Measurements from ENCODE around the gene ARCN1. TPM values are rescaled to one million over a fixed set of nuclear protein-coding genes. Genes with fewer than 3 reads are reported as not detected.

The ARCN1 gene
- total RNA-seq, 6 donors from 2014 or later = 29.3 to 121 (median 94.6) TPM

DNA sequence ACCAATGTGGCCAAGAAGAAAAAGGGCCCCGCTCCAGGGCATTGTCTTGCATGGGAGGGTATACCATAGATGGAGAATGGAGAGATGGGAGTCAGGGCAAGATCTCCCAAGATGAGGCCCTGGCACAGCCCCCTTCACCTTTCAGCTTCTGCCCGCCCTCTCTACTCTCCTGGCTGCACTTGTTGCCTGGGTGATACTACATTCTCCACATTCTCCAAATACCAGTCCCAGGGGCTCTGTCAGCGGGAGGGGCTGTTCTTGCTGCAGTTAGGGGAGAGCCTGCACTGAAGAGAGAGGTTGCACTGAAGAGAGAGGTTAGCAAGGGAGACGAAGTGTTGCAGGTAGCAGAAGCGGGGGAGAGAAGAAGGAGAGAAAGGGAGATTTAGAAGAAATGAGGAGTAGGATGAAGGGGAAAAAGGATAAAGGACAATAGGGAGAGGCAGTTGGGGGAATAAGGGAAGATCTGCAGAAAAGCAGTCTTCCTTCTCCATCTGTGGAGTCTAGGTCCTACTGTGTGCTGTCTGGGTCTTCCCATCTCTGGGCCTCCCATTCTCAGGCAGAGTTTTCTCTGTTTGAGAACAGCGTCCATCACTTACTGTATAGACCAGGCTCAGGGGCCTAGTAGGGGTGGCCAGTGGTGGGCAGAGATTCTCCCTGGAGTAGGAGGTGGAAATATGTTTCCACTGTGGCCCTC lies 43.2 kb downstream of the ARCN1 start:
- H3K36me3 ChIP-seq = peaks cover 0 to 34% (median 5%) of the 10 kb centered on the region in 4 donors
- ATAC-seq (ENCODE audit: low FRiP score in 2 of 2) = no peak
- 76 to 78% methylated on average over 6 of the region's 6 CpGs for WGBS, 2 donors
- H3K27me3 ChIP-seq = peaks cover 0 to 5% (median 2%) of the 10 kb centered on the region in 4 donors
- H3K4me3 ChIP-seq = no peak overlapping the region
- no peaks in the 10 kb centered on the region for H3K9me3 ChIP-seq
- no peak for DNase-seq
- peaks cover 71 to 80% (median 74%) of the 10 kb centered on the region in 4 donors for H3K4me1 ChIP-seq
- peak overlapping the region; percentile 82 to 96 (median 92) for H3K27ac ChIP-seq
- TF ChIP-seq, protein P1, sequence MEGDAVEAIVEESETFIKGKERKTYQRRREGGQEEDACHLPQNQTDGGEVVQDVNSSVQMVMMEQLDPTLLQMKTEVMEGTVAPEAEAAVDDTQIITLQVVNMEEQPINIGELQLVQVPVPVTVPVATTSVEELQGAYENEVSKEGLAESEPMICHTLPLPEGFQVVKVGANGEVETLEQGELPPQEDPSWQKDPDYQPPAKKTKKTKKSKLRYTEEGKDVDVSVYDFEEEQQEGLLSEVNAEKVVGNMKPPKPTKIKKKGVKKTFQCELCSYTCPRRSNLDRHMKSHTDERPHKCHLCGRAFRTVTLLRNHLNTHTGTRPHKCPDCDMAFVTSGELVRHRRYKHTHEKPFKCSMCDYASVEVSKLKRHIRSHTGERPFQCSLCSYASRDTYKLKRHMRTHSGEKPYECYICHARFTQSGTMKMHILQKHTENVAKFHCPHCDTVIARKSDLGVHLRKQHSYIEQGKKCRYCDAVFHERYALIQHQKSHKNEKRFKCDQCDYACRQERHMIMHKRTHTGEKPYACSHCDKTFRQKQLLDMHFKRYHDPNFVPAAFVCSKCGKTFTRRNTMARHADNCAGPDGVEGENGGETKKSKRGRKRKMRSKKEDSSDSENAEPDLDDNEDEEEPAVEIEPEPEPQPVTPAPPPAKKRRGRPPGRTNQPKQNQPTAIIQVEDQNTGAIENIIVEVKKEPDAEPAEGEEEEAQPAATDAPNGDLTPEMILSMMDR (IDR thresholded peaks at IDR 0.05) = no peak
- TF ChIP-seq EP300 (IDR thresholded peaks at IDR 0.05) = no peak
- no peak for TF ChIP-seq POLR2AphosphoS5 (IDR thresholded peaks at IDR 0.05)
- TF ChIP-seq POLR2A (IDR thresholded peaks at IDR 0.05) = no peak

DNA sequence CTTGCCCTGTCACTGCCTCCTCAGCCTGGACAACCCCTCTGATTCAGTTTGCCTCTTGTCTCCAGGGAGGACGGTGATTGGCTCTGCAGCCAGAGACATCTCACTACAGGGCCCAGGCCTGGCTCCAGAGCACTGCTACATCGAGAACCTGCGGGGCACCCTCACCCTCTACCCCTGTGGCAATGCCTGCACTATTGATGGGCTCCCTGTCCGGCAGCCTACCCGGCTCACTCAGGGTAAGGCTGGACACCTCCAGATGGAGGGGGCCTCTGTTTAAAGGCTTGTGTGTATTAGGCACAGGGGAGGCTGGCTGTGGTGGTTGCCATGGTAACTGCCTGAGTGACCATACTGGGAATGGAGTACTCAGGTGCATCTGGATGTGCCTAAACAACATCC lies 43.8 kb downstream of the ARCN1 start:
- Histone ChIP-seq H3K4me1 (peaks cover 71 to 82% (median 74%) of the 10 kb centered on the region in 4 donors), H3K27me3 (no peaks in the 10 kb centered on the region), H3K27ac (peak overlapping the region; percentile 82 to 96 (median 92)), H3K4me3 (no peak overlapping the region), H3K9me3 (no peaks in the 10 kb centered on the region), H3K36me3 (peaks cover 0 to 34% (median 5%) of the 10 kb centered on the region in 4 donors)
- no peak for TF ChIP-seq EP300 (IDR thresholded peaks at IDR 0.05)
- no peak for TF ChIP-seq POLR2A (IDR thresholded peaks at IDR 0.05)
- TF ChIP-seq, protein P1 (IDR thresholded peaks at IDR 0.05) = no peak
- TF ChIP-seq POLR2AphosphoS5 (IDR thresholded peaks at IDR 0.05) = no peak
- DNase-seq (no peak), ATAC-seq (ENCODE audit: low FRiP score in 2 of 2) (no peak)
- 78 to 90% methylated on average over 1 to 5 of the region's 5 CpGs for WGBS, 2 donors

DNA sequence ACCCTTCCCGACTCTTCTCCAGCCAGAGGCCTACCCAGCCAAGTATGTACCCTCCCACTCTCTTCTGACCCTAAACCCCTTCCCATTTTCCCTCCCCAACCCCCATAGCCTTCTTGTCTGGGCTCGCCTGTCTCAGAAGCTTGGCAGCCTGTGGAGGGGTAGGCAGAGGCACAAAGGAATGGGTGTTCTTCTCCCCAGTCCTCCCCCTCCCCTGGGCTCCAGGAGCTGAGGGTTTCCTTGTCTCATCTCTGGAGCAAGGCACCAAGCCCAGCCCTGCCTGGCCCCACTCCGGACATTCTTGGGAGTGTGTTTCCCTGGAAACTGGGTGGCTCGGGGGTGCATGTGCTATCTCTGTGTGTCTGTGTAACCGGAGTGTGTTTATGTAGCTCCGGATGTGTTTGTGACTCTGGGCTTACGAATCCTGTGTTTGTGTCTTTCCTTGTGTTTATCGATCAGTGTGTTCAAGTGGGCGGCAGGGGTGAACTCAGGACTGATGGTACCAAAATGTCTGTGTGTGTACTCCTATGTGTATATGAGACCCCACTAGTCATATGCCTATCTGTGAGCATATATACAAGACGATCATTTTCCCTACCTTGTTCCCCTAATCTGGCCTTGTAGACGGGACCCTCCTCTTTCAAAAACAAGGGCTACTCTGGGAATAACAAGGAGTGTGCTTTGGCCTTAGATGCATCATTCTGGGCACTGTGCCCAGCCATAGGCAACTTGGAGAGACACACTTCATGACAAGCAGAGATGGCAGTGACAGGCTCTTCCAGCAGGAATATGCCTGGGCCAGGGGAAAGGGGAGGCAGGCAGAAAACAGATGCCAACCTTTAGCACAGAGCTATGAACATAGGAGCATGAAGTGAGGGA lies 46.1 kb downstream of the ARCN1 start:
- Histone ChIP-seq H3K4me3 (peak overlapping the region in 1 of 4 donors; percentile 2), H3K9me3 (no peaks in the 10 kb centered on the region), H3K36me3 (peaks cover 0 to 34% (median 5%) of the 10 kb centered on the region in 4 donors), H3K27me3 (no peaks in the 10 kb centered on the region), H3K27ac (peak overlapping the region; percentile 82 to 96 (median 92)), H3K4me1 (peaks cover 76 to 94% (median 83%) of the 10 kb centered on the region in 4 donors)
- TF ChIP-seq, protein P1 (IDR thresholded peaks at IDR 0.05) = no peak
- TF ChIP-seq POLR2A (IDR thresholded peaks at IDR 0.05) (no peak), POLR2AphosphoS5 (IDR thresholded peaks at IDR 0.05) (peak; percentile 33 to 80), EP300 (IDR thresholded peaks at IDR 0.05) (peak in 2 of 4 donors; percentile 29 to 75)
- DNase-seq (peak in 1 of 2 donors; percentile 49), ATAC-seq (ENCODE audit: low FRiP score in 2 of 2) (peak; percentile 43 to 67)
- WGBS, 2 donors = 37 to 58% methylated on average over 11 of the region's 11 CpGs

DNA sequence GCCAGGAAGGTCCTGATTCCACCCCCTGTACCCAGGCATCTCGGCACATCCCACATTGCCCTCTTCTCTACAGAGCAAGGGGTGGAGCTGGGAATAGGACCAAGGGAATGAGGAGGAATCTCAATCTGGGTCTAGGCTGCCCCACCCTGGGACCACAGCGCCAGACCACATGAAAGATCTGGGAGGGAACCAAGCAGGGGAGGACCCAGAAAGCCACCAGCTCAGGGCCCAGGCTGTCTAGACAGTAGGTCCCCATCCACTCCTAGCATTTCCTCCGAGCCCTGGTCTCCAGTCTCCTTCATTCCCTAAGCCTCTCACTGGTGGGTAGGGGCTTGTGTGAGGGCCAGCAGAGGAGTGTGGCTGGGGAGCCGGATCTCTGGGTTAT lies 46.8 kb downstream of the ARCN1 start:
- H3K4me1 ChIP-seq = peaks cover 75 to 91% (median 83%) of the 10 kb centered on the region in 4 donors
- H3K9me3 ChIP-seq = no peaks in the 10 kb centered on the region
- 18 to 50% methylated on average over 2 to 4 of the region's 4 CpGs for WGBS, 2 donors
- ATAC-seq (ENCODE audit: low FRiP score in 2 of 2) (peak; percentile 19 to 79), DNase-seq (no peak)
- peak overlapping the region in 1 of 4 donors; percentile 7 for H3K4me3 ChIP-seq
- peak overlapping the region; percentile 82 to 96 (median 92) for H3K27ac ChIP-seq
- H3K36me3 ChIP-seq = peaks cover 0 to 28% (median 4%) of the 10 kb centered on the region in 4 donors
- TF ChIP-seq EP300 (IDR thresholded peaks at IDR 0.05) (no peak), POLR2AphosphoS5 (IDR thresholded peaks at IDR 0.05) (peak in 1 of 2 donors; percentile 4), POLR2A (IDR thresholded peaks at IDR 0.05) (no peak)
- TF ChIP-seq, protein P1 (IDR thresholded peaks at IDR 0.05) = no peak
- no peaks in the 10 kb centered on the region for H3K27me3 ChIP-seq

Measured in upper lobe of left lung (tissue), 6 donors.